ENCODE results near the gene SOBP. TPM values are rescaled to one million over a fixed set of nuclear protein-coding genes. Genes with fewer than 3 reads are reported as not detected.

Gene SOBP
- total and polyA plus RNA-seq, 2 donors (not counting 1 experiment from before 2014, with no cell fraction given) = 0.82 to 1.5 TPM

- Histone ChIP-seq H3K4me1 (ENCODE audit: control insufficient read depth in 2 of 2, insufficient read depth in 2 of 2, low read length in 2 of 2) (no peaks in the 10 kb centered on the region), H3K9me3 (ENCODE audit: control extremely low read depth in 1 of 3, control insufficient read depth in 2 of 3, insufficient read depth in 1 of 3, low read length in 2 of 3) (peaks cover 2 to 29% (median 23%) of the 10 kb centered on the region in 3 donors), H2AFZ (ENCODE audit: insufficient read depth, low read depth, low read length, poor library complexity, severe bottlenecking) (no peak overlapping the region), H3K4me2 (replicated peaks; ENCODE audit: low read depth, low read length, poor library complexity, severe bottlenecking) (no peak overlapping the region), H3K27me3 (replicated peaks in 1 of 4; ENCODE audit: control extremely low read depth in 1 of 4, control insufficient read depth in 3 of 4, insufficient read depth in 4 of 4, low read length in 3 of 4) (no peaks in the 10 kb centered on the region), H3K79me2 (ENCODE audit: control insufficient read depth, insufficient read depth, low read length) (peaks cover 48% of the 10 kb centered on the region), H4K20me1 (ENCODE audit: control insufficient read depth, insufficient read depth, low read length, poor library complexity, severe bottlenecking) (peaks cover 6% of the 10 kb centered on the region), H3K9ac (ENCODE audit: low read length) (no peak overlapping the region), H3K4me3 (ENCODE audit: control extremely low read depth in 1 of 5, extremely low read depth in 1 of 5, insufficient read depth in 1 of 5, low read depth in 2 of 5, low read length in 4 of 5) (no peak overlapping the region), H3K36me3 (replicated peaks in 1 of 2; ENCODE audit: control extremely low read depth in 1 of 2, control insufficient read depth in 1 of 2, extremely low read depth in 1 of 2, insufficient read depth in 2 of 2, low read length in 1 of 2) (peaks cover 4 to 7% of the 10 kb centered on the region in 2 experiments), H3K27ac (ENCODE audit: low read length in 2 of 2) (no peak overlapping the region)
- ATAC-seq (ENCODE audit: low read depth) (no peak), DNase-seq (no peak)
- no peak overlapping the region for H3K27ac Mint-ChIP-seq
- POLR2A ChIA-PET = no interaction called here
- CTCF ChIA-PET = no interaction called here
- no CpG with 5 or more reads among the region's 1 CpG for WGBS (ENCODE audit: insufficient coverage)
- peaks cover 13% of the 10 kb centered on the region for H3K9me3 Mint-ChIP-seq (ENCODE audit: insufficient read depth)
- peaks cover 6% of the 10 kb centered on the region for H3K4me1 Mint-ChIP-seq
- intact Hi-C loops (cut with micrococcal nuclease) = no loop called here
- H3K4me3 Mint-ChIP-seq = no peak overlapping the region
- H3K27me3 Mint-ChIP-seq = no peaks in the 10 kb centered on the region
- TF ChIP-seq CTCF (IDR thresholded peaks at IDR 0.05) = no peak
- no peak for TF ChIP-seq EZH2 (IDR thresholded peaks at IDR 0.05; ENCODE audit: borderline replicate concordance, insufficient read depth, low read depth, low read length, poor library complexity, severe bottlenecking)
Observed at GRCh38 chr6:107448776-107449175, 41.1 kb upstream of the SOBP start.

- POLR2A ChIA-PET = interaction anchor here (0.6 to 2.2 kb wide), 6 partner anchors 30 to 836 kb away, joined by 3 to 12 read pairs (median 4); partner anchors contain the start of genes AFG1L and SOBP
Observed at GRCh38 chr6:107458672-107459282, 31.1 kb upstream of the SOBP start.

More at GRCh38 chr6:107458672-107459282, 31.1 kb upstream of the SOBP start:
- H3K36me3 ChIP-seq (replicated peaks in 1 of 2; ENCODE audit: control extremely low read depth in 1 of 2, control insufficient read depth in 1 of 2, extremely low read depth in 1 of 2, insufficient read depth in 2 of 2, low read length in 1 of 2) = no peaks in the 10 kb centered on the region
- peak overlapping the region; percentile 70 to 96 (median 93) for H3K4me3 ChIP-seq (ENCODE audit: control extremely low read depth in 1 of 5, extremely low read depth in 1 of 5, insufficient read depth in 1 of 5, low read depth in 2 of 5, low read length in 4 of 5)
- H4K20me1 ChIP-seq (ENCODE audit: control insufficient read depth, insufficient read depth, low read length, poor library complexity, severe bottlenecking) = no peaks in the 10 kb centered on the region
- H3K9ac ChIP-seq (ENCODE audit: low read length) = peak overlapping the region; percentile 81
- peaks cover 10 to 13% of the 10 kb centered on the region in 2 donors for H3K4me1 ChIP-seq (ENCODE audit: control insufficient read depth in 2 of 2, insufficient read depth in 2 of 2, low read length in 2 of 2)
- H3K9me3 ChIP-seq (ENCODE audit: control extremely low read depth in 1 of 3, control insufficient read depth in 2 of 3, insufficient read depth in 1 of 3, low read length in 2 of 3) = no peaks in the 10 kb centered on the region
- no peaks in the 10 kb centered on the region for H3K27me3 ChIP-seq (replicated peaks in 1 of 4; ENCODE audit: control extremely low read depth in 1 of 4, control insufficient read depth in 3 of 4, insufficient read depth in 4 of 4, low read length in 3 of 4)
- peak overlapping the region; percentile 99 for H3K27ac Mint-ChIP-seq
- no peaks in the 10 kb centered on the region for H3K9me3 Mint-ChIP-seq (ENCODE audit: insufficient read depth)
- H3K27me3 Mint-ChIP-seq = no peaks in the 10 kb centered on the region
- CTCF ChIA-PET = interaction anchor here (0.6 to 2.2 kb wide), 14 partner anchors 27 to 1706 kb away, joined by 3 to 8 read pairs (median 6); partner anchors contain the start of gene ATG5
- ATAC-seq (ENCODE audit: low read depth) (peak; percentile 1), DNase-seq (no peak)
- intact Hi-C loops (cut with micrococcal nuclease) = loop anchor here (1.0 to 5.0 kb wide), 6 partner anchors 32 to 1371 kb away; partner anchors contain the start of genes PRDM1, SCML4 and SOBP
- 0% methylated on average over 27 of the region's 29 CpGs for WGBS (ENCODE audit: insufficient coverage)
- peak overlapping the region; percentile 88 for H3K4me3 Mint-ChIP-seq
- H2AFZ ChIP-seq (ENCODE audit: insufficient read depth, low read depth, low read length, poor library complexity, severe bottlenecking) = peak overlapping the region; percentile 99
- H3K4me1 Mint-ChIP-seq = peaks cover 25% of the 10 kb centered on the region
- peak overlapping the region; percentile 88 to 91 for H3K27ac ChIP-seq (ENCODE audit: low read length in 2 of 2)
- TF ChIP-seq EZH2 (IDR thresholded peaks at IDR 0.05; ENCODE audit: borderline replicate concordance, insufficient read depth, low read depth, low read length, poor library complexity, severe bottlenecking) = no peak
- no peak for TF ChIP-seq CTCF (IDR thresholded peaks at IDR 0.05)
- peak overlapping the region; percentile 91 for H3K4me2 ChIP-seq (replicated peaks; ENCODE audit: low read depth, low read length, poor library complexity, severe bottlenecking)
- peaks cover 50% of the 10 kb centered on the region for H3K79me2 ChIP-seq (ENCODE audit: control insufficient read depth, insufficient read depth, low read length)
